Activated T-cell treated with anti-CD3 and anti-CD28 coated beads, Interleukin-2, amount 50 U/mL, for 72 hours (primary cell): ENCODE measurements around the gene KISS1R. TPM values are rescaled to one million over a fixed set of nuclear protein-coding genes. Genes with fewer than 3 reads are reported as not detected.
"Not testable (repeated sequence)": the region's sequence is repeated elsewhere in the genome, so short reads cannot be mapped to it uniquely, and the experiment has no call there.

Experiments used
- ATAC-seq, 2 donors: fragments of 150-1000 bp; cut with Tn5 transposase; replicated peaks in 1 of 2; 2 replicates each; pipeline ENCODE4 v1.10.0; 2021; ENCODE audit warnings: moderate library complexity in 2 of 2, mild to moderate bottlenecking in 1 of 2
- DNase-seq, 2 donors: peaks; one replicate each; pipeline ENCODE4 v3.0.0; 2021 to 2022; ENCODE audit warnings: mixed read lengths in 1 of 2
- H3K27ac Mint-ChIP-seq: one replicate; pipeline ENCODE4 v1.8.0; 2022; ENCODE audit warnings: mild to moderate bottlenecking, moderate library complexity, mixed read lengths
- H3K27me3 Mint-ChIP-seq: one replicate; pipeline ENCODE4 v1.8.0; 2022; ENCODE audit warnings: low read depth, mixed read lengths
- H3K36me3 Mint-ChIP-seq, 2 donors: one replicate each; pipeline ENCODE4 v1.8.0; 2022; ENCODE audit warnings: mixed read lengths in 2 of 2, mild to moderate bottlenecking in 1 of 2; ENCODE audit not compliant: insufficient read depth in 2 of 2
- H3K4me1 Mint-ChIP-seq: one replicate; pipeline ENCODE4 v1.8.0; 2022; ENCODE audit warnings: low read depth, mixed read lengths
- H3K4me3 Mint-ChIP-seq, 2 donors: one replicate each; pipeline ENCODE4 v1.8.0; 2022; ENCODE audit warnings: mild to moderate bottlenecking in 2 of 2, mixed read lengths in 2 of 2, moderate library complexity in 2 of 2
- H3K9me3 Mint-ChIP-seq, 2 donors: one replicate each; pipeline ENCODE4 v1.8.0; 2022; ENCODE audit warnings: mixed read lengths in 2 of 2
- total RNA-seq, 2 donors: library from RNA; stranded (reverse); gene quantifications; one replicate each; pipeline ENCODE4 v1.2.3, GENCODE V29; 2022

The KISS1R gene
- total RNA-seq, 2 donors from 2014 or later, result 1.0 to 3.6 TPM

GRCh38 chr19:887599-887998, 29.5 kb upstream of the KISS1R start:
- H3K4me3 Mint-ChIP-seq, result peak overlapping the region in 1 of 2 donors; percentile 58
- no peaks in the 10 kb centered on the region for H3K27me3 Mint-ChIP-seq
- H3K9me3 Mint-ChIP-seq, result no peaks in the 10 kb centered on the region
- H3K27ac Mint-ChIP-seq, result peak overlapping the region; percentile 46
- ATAC-seq (no peak), DNase-seq (no peak)
- peaks cover 0 to 2% of the 10 kb centered on the region in 2 donors for H3K36me3 Mint-ChIP-seq
- H3K4me1 Mint-ChIP-seq, result peaks cover 9% of the 10 kb centered on the region

- Mint-ChIP-seq H3K9me3 (no peaks in the 10 kb centered on the region), H3K4me1 (peaks cover 18% of the 10 kb centered on the region), H3K27me3 (no peaks in the 10 kb centered on the region), H3K4me3 (peak overlapping the region; percentile 44 to 75), H3K36me3 (peaks cover 2% of the 10 kb centered on the region in 2 donors), H3K27ac (peak overlapping the region; percentile 54)
- DNase-seq (peak; percentile 31 to 69), ATAC-seq (peak; percentile 6 to 52)
These were observed 28.4 kb upstream of the KISS1R start for GRCh38 chr19:888581-889385.

- Mint-ChIP-seq H3K4me3 (peak overlapping the region in 1 of 2 donors; percentile 29), H3K9me3 (no peaks in the 10 kb centered on the region), H3K27ac (no peak overlapping the region), H3K27me3 (no peaks in the 10 kb centered on the region), H3K36me3 (peaks cover 2% of the 10 kb centered on the region in 2 donors), H3K4me1 (peaks cover 21% of the 10 kb centered on the region)
- ATAC-seq (no peak), DNase-seq (no peak)
These were observed 27.4 kb upstream of the KISS1R start for GRCh38 chr19:889662-890295.

GRCh38 chr19:890831-891230, 26.3 kb upstream of the KISS1R start:
- Mint-ChIP-seq H3K27me3 (no peaks in the 10 kb centered on the region), H3K27ac (peak overlapping the region; percentile 68), H3K9me3 (no peaks in the 10 kb centered on the region)

GRCh38 chr19:891421-892200, 25.5 kb upstream of the KISS1R start:
- DNase-seq, H3K27me3 Mint-ChIP-seq, H3K9me3 Mint-ChIP-seq, ATAC-seq, H3K36me3 Mint-ChIP-seq: not testable (repeated sequence)
- Mint-ChIP-seq H3K27ac (peak overlapping the region; percentile 68), H3K4me3 (peak overlapping the region; percentile 90 to 92), H3K4me1 (peaks cover 21% of the 10 kb centered on the region)

More at GRCh38 chr19:890831-891230, 26.3 kb upstream of the KISS1R start:
- DNase-seq (no peak), ATAC-seq (no peak)
- H3K4me1 Mint-ChIP-seq, result peaks cover 21% of the 10 kb centered on the region
- H3K36me3 Mint-ChIP-seq, result peaks cover 2% of the 10 kb centered on the region in 2 donors
- peak overlapping the region; percentile 74 to 79 for H3K4me3 Mint-ChIP-seq

- ATAC-seq, result peak in 1 of 2 donors; percentile 41
- H3K4me3 Mint-ChIP-seq, result peak overlapping the region; percentile 90 to 92
- peaks cover 21% of the 10 kb centered on the region for H3K4me1 Mint-ChIP-seq
- H3K27ac Mint-ChIP-seq, result peak overlapping the region; percentile 95
- DNase-seq, result no peak
- no peaks in the 10 kb centered on the region for H3K27me3 Mint-ChIP-seq
- no peaks in the 10 kb centered on the region for H3K9me3 Mint-ChIP-seq
- H3K36me3 Mint-ChIP-seq, result peaks cover 2 to 4% of the 10 kb centered on the region in 2 donors
These were observed 24.8 kb upstream of the KISS1R start for GRCh38 chr19:892243-892893.

GRCh38 chr19:892894-893689, 24.0 kb upstream of the KISS1R start, which contains the start of the genes MED16 and RNU6-9:
TSS of gene MED16 (minus strand) at chr19:893187. CDS start at chr19:891131, 2,056 bp downstream.
TSS of gene RNU6-9 (plus strand) at chr19:893484.
- Mint-ChIP-seq H3K4me1 (peaks cover 21% of the 10 kb centered on the region), H3K27me3 (no peaks in the 10 kb centered on the region), H3K27ac (peak within 1 kb of the TSS; percentile 100), H3K4me3 (peak within 1 kb of the TSS; percentile 90 to 98), H3K36me3 (peaks cover 2 to 4% of the 10 kb centered on the region in 2 donors), H3K9me3 (no peaks in the 10 kb centered on the region)
- DNase-seq (peak; percentile 91 to 92), ATAC-seq (peak; percentile 86 to 94)

GRCh38 chr19:896434-896833, 20.7 kb upstream of the KISS1R start:
- no peaks in the 10 kb centered on the region for H3K27me3 Mint-ChIP-seq

GRCh38 chr19:896999-897398, 20.1 kb upstream of the KISS1R start:
- no peak for ATAC-seq
- Mint-ChIP-seq H3K36me3 (peaks cover 2% of the 10 kb centered on the region in 2 donors), H3K4me3 (no peak overlapping the region), H3K27me3 (no peaks in the 10 kb centered on the region), H3K27ac (no peak overlapping the region), H3K9me3 (no peaks in the 10 kb centered on the region), H3K4me1 (peaks cover 16% of the 10 kb centered on the region)
- DNase-seq, result no peak

More at GRCh38 chr19:896434-896833, 20.7 kb upstream of the KISS1R start:
- ATAC-seq, result no peak
- Mint-ChIP-seq H3K9me3 (no peaks in the 10 kb centered on the region), H3K36me3 (peaks cover 2% of the 10 kb centered on the region in 2 donors), H3K4me3 (no peak overlapping the region), H3K27ac (no peak overlapping the region), H3K4me1 (peaks cover 16% of the 10 kb centered on the region)
- DNase-seq, result no peak

- ATAC-seq (no peak), DNase-seq (no peak)
- Mint-ChIP-seq H3K4me3 (no peak overlapping the region), H3K36me3 (peaks cover 2% of the 10 kb centered on the region in 2 donors), H3K27me3 (no peaks in the 10 kb centered on the region), H3K9me3 (no peaks in the 10 kb centered on the region), H3K4me1 (peaks cover 11% of the 10 kb centered on the region), H3K27ac (no peak overlapping the region)
These were observed 19.6 kb upstream of the KISS1R start for GRCh38 chr19:897442-898039.

- no peaks in the 10 kb centered on the region for H3K27me3 Mint-ChIP-seq
- ATAC-seq (no peak), DNase-seq (peak in 1 of 2 donors; percentile 33)
- peaks cover 0 to 2% of the 10 kb centered on the region in 2 donors for H3K36me3 Mint-ChIP-seq
- H3K9me3 Mint-ChIP-seq, result no peaks in the 10 kb centered on the region
- H3K27ac Mint-ChIP-seq, result no peak overlapping the region
- peaks cover 4% of the 10 kb centered on the region for H3K4me1 Mint-ChIP-seq
- no peak overlapping the region for H3K4me3 Mint-ChIP-seq
These were observed 18.5 kb upstream of the KISS1R start for GRCh38 chr19:898663-899062.
